Heart left ventricle (tissue), 16 donors: ENCODE measurements around the gene STXBP6. TPM values are rescaled to one million over a fixed set of nuclear protein-coding genes. Genes with fewer than 3 reads are reported as not detected.

ENCODE experiments used
- ATAC-seq, 4 donors: fragments of 200-7000 bp; cut with Tn5 transposase; one replicate each; pipeline ENCODE4 v1.9.1; 2020 to 2022; ENCODE audit warnings: moderate library complexity in 4 of 4, mild to moderate bottlenecking in 3 of 4, moderate number of reproducible peaks in 1 of 4
- DNase-seq, 5 donors: peaks; one replicate each; pipeline ENCODE4 v3.0.0-alpha.2; 2020
- H3K27ac ChIP-seq, 12 donors: fragments of 200-600 bp; sonication (generic) in 4 of 12; one replicate each; pipeline versions ENCODE4 v1.5.0 to v1.8.0; 2016 to 2022; ENCODE audit warnings: mild to moderate bottlenecking in 2 of 12
- H3K27me3 ChIP-seq, 9 donors: fragments of 200-600 bp; sonication (generic) in 2 of 9; one replicate each; pipeline versions ENCODE4 v1.5.1 to v1.8.0; 2016 to 2022; ENCODE audit warnings: mild to moderate bottlenecking in 3 of 9
- H3K36me3 ChIP-seq, 9 donors: fragments of 200-600 bp; sonication (generic) in 2 of 9; one replicate each; pipeline versions ENCODE4 v1.5.0 to v1.8.0; 2018 to 2022; ENCODE audit warnings: mild to moderate bottlenecking in 2 of 9
- H3K4me1 ChIP-seq, 12 donors: fragments of 200-600 bp; sonication (generic) in 4 of 12; one replicate each; pipeline versions ENCODE4 v1.5.0 to v1.8.0; 2016 to 2022; ENCODE audit warnings: mild to moderate bottlenecking in 3 of 12
- H3K4me3 ChIP-seq, 12 donors: fragments of 200-600 bp; sonication (generic) in 4 of 12; one replicate each; pipeline versions ENCODE4 v1.5.0 to v1.8.0; 2017 to 2022; ENCODE audit warnings: mild to moderate bottlenecking in 9 of 12, moderate library complexity in 4 of 12
- H3K9me3 ChIP-seq, 12 donors: fragments of 200-600 bp; sonication (generic) in 4 of 12; one replicate each; pipeline versions ENCODE4 v1.5.0 to v1.8.0; 2016 to 2022; ENCODE audit warnings: mild to moderate bottlenecking in 1 of 12
- CTCF ChIP-seq, 12 donors: fragments of 200-600 bp; sonication (generic) in 4 of 12; IDR thresholded peaks; one replicate each; pipeline versions ENCODE4 v1.5.0 to v1.8.0; 2018 to 2022; ENCODE audit warnings: antibody characterized with exemption in 12 of 12, mild to moderate bottlenecking in 5 of 12
- POLR2A ChIP-seq, 2 donors: fragments of 450-650 bp; IDR thresholded peaks; one replicate each; pipeline ENCODE4 v1.6.1; 2017; ENCODE audit warnings: antibody characterized with exemption in 2 of 2, mild to moderate bottlenecking in 2 of 2, moderate library complexity in 2 of 2
- WGBS, 4 donors: extraction: QIAGEN DNeasy Blood & Tissue Kit in 2 of 4; methylation state at CpG; one replicate each; pipeline versions ENCODE4 v1.1.5 to v1.1.7; 2013 to 2018; 5-methylcytosine and 5-hydroxymethylcytosine counted together
- intact Hi-C, 10 donors: fragments of 100-400 bp; cut with DNase I; formaldehyde crosslinking; loops; one replicate each; pipeline versions ENCODE4 v1.11.1 to v1.14.2; 2022
- polyA plus RNA-seq, 2 donors: library from polyadenylated mRNA; stranded (reverse); fragments of 200-250 nt; gene quantifications; one replicate each; pipeline ENCODE4 v1.2.3, GENCODE V29; 2013
- total RNA-seq, 9 donors: library from RNA; depleted of rRNA in 2 of 9; stranded (reverse); fragments of >200 nt in 2 of 9; fragmentation: NEBNext Ultra II Directional in 3 of 9; extraction: Animal tissue kit (Norgen Biotek cat#: 25700) in 3 of 9; gene quantifications; one replicate each; pipeline versions ENCODE4 v1.1.0 to v1.2.4, GENCODE V29; 2016 to 2023
- donor health status: ischemic (EF 13 %, LVEDD 7.1; RV severe dilation, severe dysfunction).
- donor health status: healthy with polysubstance abuse.
- donor health status: DM: no; HTN: yes; CAD: no.
- donor health status: DM: no; HTN: no; CAD: no.
- donor health status: ischemic (EF 25% LVEDD 6.9; RV normal size, moderate dysfunction).
- donor health status: ischemic (EF 25% LVEDD 5.7; RV mildly dilated, moderate dysfunction).
- donor health status: healthy.
- donor health status: DM: yes; HTN: yes; CAD: no.
- donor health status: ischemic (EF 35%, LVEDD 5.7; RV mildly dilated, moderate dysfunction).
- donor health status: nonischemic (EF 11% LVEDD 7.7; RV severe dilation, severe dysfunction).
- donor health status: DM: yes; HTN: yes; CAD: no.
- donor health status: PGD.
- donor health status: ischemic (EF 29% LVEDD 5.4; RV normal size, mild dysfunction).
- donor health status: nonischemic (EF 23%, LVEDD 6.1; RV moderate dilation, normal function).

STXBP6 gene
- total and polyA plus RNA-seq, 11 donors = 12.5 to 57.3 (median 23.7) TPM

DNA sequence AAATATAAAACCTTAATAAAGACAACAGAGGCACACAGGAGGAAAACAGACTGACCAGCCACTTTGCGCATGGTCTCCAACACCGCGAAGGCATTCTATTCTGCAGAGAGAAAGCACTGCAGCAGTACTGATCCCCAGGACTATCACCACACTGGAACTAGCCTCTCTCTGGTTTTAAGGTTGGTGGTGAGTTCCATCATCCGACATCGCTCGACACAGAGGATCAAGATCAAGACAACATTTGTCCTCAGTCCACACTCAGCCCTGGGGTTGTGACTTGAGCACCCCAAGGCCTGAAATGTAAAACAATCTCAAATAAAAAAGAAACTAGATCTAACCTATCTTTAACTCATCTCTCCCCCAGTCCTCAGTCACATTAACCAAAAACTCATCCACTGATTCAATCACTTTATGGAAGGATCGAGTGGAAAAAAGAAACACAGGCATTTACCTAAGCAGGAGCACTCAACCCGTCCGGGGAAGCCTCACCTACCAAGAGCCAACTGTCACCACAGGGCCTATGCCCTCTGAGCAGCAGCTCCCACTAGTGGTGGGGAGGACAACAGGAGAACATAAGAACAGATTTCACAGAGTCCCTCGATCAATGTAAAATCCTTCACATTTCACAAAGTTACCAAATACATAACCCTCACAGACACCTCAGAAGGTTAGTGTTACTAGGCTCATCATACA, 17.7 kb downstream of the STXBP6 start:
- Histone ChIP-seq H3K4me3 (no peak overlapping the region), H3K36me3 (no peaks in the 10 kb centered on the region), H3K9me3 (peaks cover 0 to 4% (median 0%) of the 10 kb centered on the region in 12 donors), H3K27me3 (no peaks in the 10 kb centered on the region), H3K27ac (no peak overlapping the region), H3K4me1 (peaks cover 0 to 36% (median 4%) of the 10 kb centered on the region in 12 donors)
- ATAC-seq (peak in 1 of 4 donors; percentile 15), DNase-seq (no peak)
- 96 to 99% (median 97%) methylated on average over 10 of the region's 10 CpGs for WGBS, 4 donors
- peak in 3 of 12 donors; percentile 16 to 24 (median 21) for TF ChIP-seq CTCF (IDR thresholded peaks at IDR 0.05)
- TF ChIP-seq POLR2A (IDR thresholded peaks at IDR 0.05) = no peak
- intact Hi-C loops = loop anchor here in 1 of 10 donors (10.0 kb wide), 1 partner anchor 127 kb away; no protein-coding TSS in a partner anchor

DNA sequence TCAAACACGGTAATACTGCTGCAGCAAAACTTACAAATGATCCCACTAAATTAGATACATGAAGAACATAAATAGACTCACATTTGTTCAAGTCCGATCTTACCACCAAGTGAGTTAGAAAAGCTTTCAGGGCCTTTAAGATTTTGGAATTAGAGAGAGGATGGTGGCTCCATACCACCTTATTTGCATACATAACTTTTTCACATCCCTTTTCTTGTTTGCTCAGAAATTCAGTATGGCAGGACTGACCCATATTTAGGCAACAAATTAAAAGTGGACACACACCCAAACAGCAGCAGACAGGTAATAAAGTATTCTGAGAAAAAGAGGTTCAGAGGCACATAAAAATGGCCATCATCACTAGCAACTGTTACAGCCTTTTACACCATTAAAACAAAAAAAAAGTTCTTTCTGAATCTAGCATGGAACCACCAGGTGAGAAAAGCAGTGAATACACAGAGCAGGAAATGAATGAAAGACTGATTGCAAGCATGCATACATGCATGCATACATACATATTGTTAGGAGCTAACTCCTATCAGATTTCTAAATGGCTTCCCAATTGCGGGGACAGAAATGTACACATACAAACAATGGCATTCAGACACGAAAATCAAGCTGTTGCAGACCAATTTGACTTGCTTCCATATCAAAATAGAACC, 23.3 kb downstream of the STXBP6 start:
- intact Hi-C loops = no loop called here
- ATAC-seq = no peak
- TF ChIP-seq POLR2A (IDR thresholded peaks at IDR 0.05) = no peak
- TF ChIP-seq CTCF (IDR thresholded peaks at IDR 0.05) = no peak

DNA sequence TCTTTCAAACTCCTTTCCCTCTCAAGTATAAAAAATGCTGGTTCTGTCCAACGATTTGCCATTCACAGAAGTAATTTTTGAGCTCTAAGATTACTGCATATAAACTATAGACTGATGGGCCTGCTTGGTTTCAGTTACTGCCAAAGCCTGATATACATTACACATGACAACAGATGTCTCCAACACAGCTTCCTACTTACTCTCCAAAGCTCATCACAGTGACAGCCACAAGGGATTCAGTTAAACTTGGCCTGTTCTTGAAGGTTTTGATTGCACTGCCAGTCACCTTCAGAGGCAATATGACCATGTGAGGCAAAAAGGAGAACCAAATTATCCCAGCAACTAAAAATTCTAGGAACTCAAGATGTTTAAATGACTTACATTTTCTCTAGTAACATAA, 30.1 kb downstream of the STXBP6 start:
- H3K4me3 ChIP-seq = no peak overlapping the region
- WGBS, 4 donors = 78 to 88% (median 81%) methylated on average over 1 of the region's 1 CpG
- no peaks in the 10 kb centered on the region for H3K27me3 ChIP-seq
- H3K4me1 ChIP-seq = peaks cover 0 to 38% (median 6%) of the 10 kb centered on the region in 12 donors
- TF ChIP-seq POLR2A (IDR thresholded peaks at IDR 0.05) = no peak
- no peak for TF ChIP-seq CTCF (IDR thresholded peaks at IDR 0.05)
- DNase-seq (no peak), ATAC-seq (no peak)
- intact Hi-C loops = no loop called here
- no peak overlapping the region for H3K27ac ChIP-seq
- H3K36me3 ChIP-seq = no peaks in the 10 kb centered on the region
- H3K9me3 ChIP-seq = no peaks in the 10 kb centered on the region

More for the DNA sequence above, 23.3 kb downstream of the STXBP6 start:
- Histone ChIP-seq H3K36me3 (no peaks in the 10 kb centered on the region), H3K9me3 (peaks cover 0 to 4% (median 0%) of the 10 kb centered on the region in 12 donors), H3K4me3 (no peak overlapping the region), H3K4me1 (peaks cover 0 to 39% (median 5%) of the 10 kb centered on the region in 12 donors), H3K27ac (no peak overlapping the region), H3K27me3 (no peaks in the 10 kb centered on the region)
- no peak for DNase-seq
- 94 to 98% (median 96%) methylated on average over 4 of the region's 4 CpGs for WGBS, 4 donors

- H3K4me1 ChIP-seq = peaks cover 0 to 39% (median 0%) of the 10 kb centered on the region in 12 donors
Observed at GRCh38 chr14:25017562-25017961, 32.4 kb downstream of the STXBP6 start.

More at GRCh38 chr14:25017562-25017961, 32.4 kb downstream of the STXBP6 start:
- 81 to 88% (median 83%) methylated on average over 2 of the region's 2 CpGs for WGBS, 4 donors
- no peak overlapping the region for H3K4me3 ChIP-seq
- no peak overlapping the region for H3K27ac ChIP-seq
- no peaks in the 10 kb centered on the region for H3K27me3 ChIP-seq
- H3K36me3 ChIP-seq = no peaks in the 10 kb centered on the region
- ATAC-seq (peak in 1 of 4 donors; percentile 17), DNase-seq (no peak)
- intact Hi-C loops = no loop called here
- no peak for TF ChIP-seq POLR2A (IDR thresholded peaks at IDR 0.05)
- no peak for TF ChIP-seq CTCF (IDR thresholded peaks at IDR 0.05)
- no peaks in the 10 kb centered on the region for H3K9me3 ChIP-seq
